NB4 (cell line): ENCODE results near the gene KRT10.

ENCODE experiments used
- CTCF ChIP-seq: IDR thresholded peaks from one replicate; pipeline ENCODE4 v1.5.1; 2012; ENCODE audit warnings: low read depth, low read length
- MAX ChIP-seq: IDR thresholded peaks from 2 replicates; pipeline ENCODE4 v1.6.1; 2011; ENCODE audit warnings: low read depth, low read length

GRCh38 chr17:40777459-40777858 lies 45.0 kb downstream of the KRT10 start:
- TF ChIP-seq MAX: no peak
- TF ChIP-seq CTCF: no peak
